Neural cell (in vitro differentiated cells): Measurements from ENCODE around the gene M1AP. TPM values are rescaled to one million over a fixed set of nuclear protein-coding genes. Genes with fewer than 3 reads are reported as not detected.
A peak's percentile ranks its signal among the peaks of the same experiment; 100 is the strongest.

Experiments
- H2AFZ ChIP-seq: fragments of 200-600, 300-800 bp; sonication (generic), shearing (Covaris generic); 2 replicates; pipeline ENCODE4 v1.6.0; 2014; ENCODE audit warnings: low read depth, mild to moderate bottlenecking, antibody characterized with exemption, low read length, moderate library complexity
- H3F3A ChIP-seq: fragments of 200-600 bp; shearing (Covaris generic); 2 replicates; pipeline ENCODE4 v1.6.1; 2016; ENCODE audit warnings: mild to moderate bottlenecking, moderate library complexity, mixed read lengths, antibody characterized with exemption, low read length; ENCODE audit not compliant: insufficient read depth, poor library complexity, severe bottlenecking
- H3K27ac ChIP-seq: fragments of 200-600, 300-800 bp; sonication (generic), shearing (Covaris generic); 2 replicates; pipeline ENCODE4 v1.5.1; 2014; ENCODE audit warnings: mild to moderate bottlenecking, low read length, moderate library complexity
- H3K27me3 ChIP-seq: fragments of 300-800, 200-600 bp; sonication (generic), shearing (Covaris generic); 2 replicates; pipeline ENCODE4 v1.6.0; 2014; ENCODE audit warnings: mild to moderate bottlenecking, low read depth, low read length, moderate library complexity; ENCODE audit not compliant: insufficient read depth
- H3K36me3 ChIP-seq: fragments of 300-800, 200-600 bp; sonication (generic), shearing (Covaris generic); 2 replicates; pipeline ENCODE4 v1.5.1; 2014; ENCODE audit warnings: mild to moderate bottlenecking, antibody characterized with exemption, low read length, moderate library complexity; ENCODE audit not compliant: insufficient read depth
- H3K4me2 ChIP-seq: fragments of 300-800, 200-600 bp; sonication (generic), shearing (Covaris generic); 2 replicates; pipeline ENCODE4 v1.6.0; 2014; ENCODE audit warnings: mild to moderate bottlenecking, low read length
- H3K4me3 ChIP-seq: fragments of 300-800, 200-600 bp; sonication (generic), shearing (Covaris generic); 2 replicates; pipeline ENCODE4 v1.5.1; 2014; ENCODE audit warnings: mild to moderate bottlenecking, low read length, moderate library complexity
- H3K79me2 ChIP-seq: fragments of 200-600 bp; shearing (Covaris generic); replicated peaks from 2 replicates; pipeline ENCODE4 v1.6.0; 2014; ENCODE audit warnings: mild to moderate bottlenecking, low read length, moderate library complexity; ENCODE audit not compliant: insufficient read depth
- H3K9ac ChIP-seq: fragments of 300-800, 200-600 bp; sonication (generic), shearing (Covaris generic); 2 replicates; pipeline ENCODE4 v1.6.1; 2016; ENCODE audit warnings: mild to moderate bottlenecking, low read length, mixed read lengths
- H3K9me2 ChIP-seq: fragments of 200-600 bp; shearing (Covaris generic); 2 replicates; pipeline ENCODE4 v1.6.1; 2016; ENCODE audit warnings: mild to moderate bottlenecking, low read length, mixed read lengths; ENCODE audit not compliant: insufficient read depth
- H3K9me3 ChIP-seq: fragments of 200-600, 300-800 bp; sonication (generic), shearing (Covaris generic); 2 replicates; pipeline ENCODE4 v1.6.1; 2016; ENCODE audit warnings: mild to moderate bottlenecking, mixed run types, low read length, moderate library complexity, mixed read lengths
- H4K20me1 ChIP-seq: fragments of 200-600 bp; shearing (Covaris generic); 2 replicates; pipeline ENCODE4 v1.6.1; 2016; ENCODE audit warnings: mild to moderate bottlenecking, mixed run types; ENCODE audit not compliant: insufficient read depth
- POLR2AphosphoS5 ChIP-seq: IDR thresholded peaks from 2 replicates; pipeline ENCODE4 v1.6.1; 2012
- RAD21 ChIP-seq: fragments of 450-650 bp; conservative IDR thresholded peaks from 2 replicates; pipeline ENCODE4 v1.6.1; 2014; ENCODE audit warnings: antibody characterized with exemption, mild to moderate bottlenecking, moderate library complexity
- TAF1 ChIP-seq: IDR thresholded peaks from 2 replicates; pipeline ENCODE4 v1.6.1; 2012; ENCODE audit warnings: low read depth
- polyA plus RNA-seq: library from polyadenylated mRNA; depleted of rRNA; stranded (reverse); fragments of >200 nt; gene quantifications from 2 replicates; pipeline ENCODE4 v1.2.3, GENCODE V29; 2014
- TF ChIP-seq, protein P1 (sequence below): IDR thresholded peaks from 2 replicates; pipeline ENCODE4 v1.6.1; 2012; ENCODE audit warnings: borderline replicate concordance

M1AP gene
- polyA plus RNA-seq, 1 donor from 2014 or later, result not detected

DNA sequence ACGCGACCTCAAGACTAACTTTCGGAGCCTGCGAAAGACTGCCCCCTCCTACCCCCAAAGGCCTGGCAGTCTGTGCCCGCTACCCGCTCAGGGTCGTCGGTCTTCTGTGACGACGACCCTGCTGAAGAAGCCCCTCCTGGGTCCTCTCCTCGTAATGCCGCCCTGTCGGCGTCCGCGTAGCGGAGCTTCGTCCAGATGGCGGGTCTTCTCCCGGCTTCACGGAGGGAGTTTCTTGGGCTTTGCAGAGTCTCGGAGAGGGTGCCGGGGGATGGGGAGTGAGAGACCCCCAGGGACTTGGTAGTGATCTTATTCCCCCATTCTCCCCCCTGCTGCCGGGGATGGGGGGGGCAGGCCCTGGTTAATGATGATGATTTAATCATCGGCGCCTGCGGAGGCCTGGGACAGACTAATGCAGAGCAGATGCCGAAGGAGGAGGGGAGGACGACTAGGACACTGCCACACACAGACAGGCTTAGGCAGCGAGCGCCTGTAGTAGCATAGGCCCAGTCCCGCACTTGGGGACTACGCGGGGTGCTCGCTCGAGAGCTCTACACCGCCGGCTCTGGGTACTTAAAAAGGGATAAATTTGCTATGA lies 140.1 kb downstream of the M1AP start:
- peaks cover 7% of the 10 kb centered on the region for H3K36me3 ChIP-seq
- H3K79me2 ChIP-seq, result peaks cover 6% of the 10 kb centered on the region
- peak overlapping the region; percentile 70 for H3K4me3 ChIP-seq
- H3K27me3 ChIP-seq, result peaks cover 75% of the 10 kb centered on the region
- peaks cover 3% of the 10 kb centered on the region for H3F3A ChIP-seq
- no peaks in the 10 kb centered on the region for H3K9me3 ChIP-seq
- H2AFZ ChIP-seq, result peak overlapping the region; percentile 88
- H4K20me1 ChIP-seq, result no peaks in the 10 kb centered on the region
- H3K9ac ChIP-seq, result peak overlapping the region; percentile 92
- peak overlapping the region; percentile 57 for H3K4me2 ChIP-seq
- H3K9me2 ChIP-seq, result no peaks in the 10 kb centered on the region
- TF ChIP-seq, protein P1, sequence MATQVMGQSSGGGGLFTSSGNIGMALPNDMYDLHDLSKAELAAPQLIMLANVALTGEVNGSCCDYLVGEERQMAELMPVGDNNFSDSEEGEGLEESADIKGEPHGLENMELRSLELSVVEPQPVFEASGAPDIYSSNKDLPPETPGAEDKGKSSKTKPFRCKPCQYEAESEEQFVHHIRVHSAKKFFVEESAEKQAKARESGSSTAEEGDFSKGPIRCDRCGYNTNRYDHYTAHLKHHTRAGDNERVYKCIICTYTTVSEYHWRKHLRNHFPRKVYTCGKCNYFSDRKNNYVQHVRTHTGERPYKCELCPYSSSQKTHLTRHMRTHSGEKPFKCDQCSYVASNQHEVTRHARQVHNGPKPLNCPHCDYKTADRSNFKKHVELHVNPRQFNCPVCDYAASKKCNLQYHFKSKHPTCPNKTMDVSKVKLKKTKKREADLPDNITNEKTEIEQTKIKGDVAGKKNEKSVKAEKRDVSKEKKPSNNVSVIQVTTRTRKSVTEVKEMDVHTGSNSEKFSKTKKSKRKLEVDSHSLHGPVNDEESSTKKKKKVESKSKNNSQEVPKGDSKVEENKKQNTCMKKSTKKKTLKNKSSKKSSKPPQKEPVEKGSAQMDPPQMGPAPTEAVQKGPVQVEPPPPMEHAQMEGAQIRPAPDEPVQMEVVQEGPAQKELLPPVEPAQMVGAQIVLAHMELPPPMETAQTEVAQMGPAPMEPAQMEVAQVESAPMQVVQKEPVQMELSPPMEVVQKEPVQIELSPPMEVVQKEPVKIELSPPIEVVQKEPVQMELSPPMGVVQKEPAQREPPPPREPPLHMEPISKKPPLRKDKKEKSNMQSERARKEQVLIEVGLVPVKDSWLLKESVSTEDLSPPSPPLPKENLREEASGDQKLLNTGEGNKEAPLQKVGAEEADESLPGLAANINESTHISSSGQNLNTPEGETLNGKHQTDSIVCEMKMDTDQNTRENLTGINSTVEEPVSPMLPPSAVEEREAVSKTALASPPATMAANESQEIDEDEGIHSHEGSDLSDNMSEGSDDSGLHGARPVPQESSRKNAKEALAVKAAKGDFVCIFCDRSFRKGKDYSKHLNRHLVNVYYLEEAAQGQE, result peak; percentile 76
- no peak for TF ChIP-seq TAF1
- no peak for TF ChIP-seq RAD21
- TF ChIP-seq POLR2AphosphoS5, result no peak
- peak overlapping the region; percentile 98 for H3K27ac ChIP-seq

Other genes starting within 250 kb of the M1AP start
- gene C2orf81, start 226.7 kb downstream of the M1AP start, polyA plus RNA-seq, result 1.7 and 3.3 TPM in 2 replicates
- 89.9 and 110 TPM in 2 replicates for gene WDR54, start 226.6 kb downstream of the M1AP start, polyA plus RNA-seq
- gene RTKN, start 206.4 kb downstream of the M1AP start, polyA plus RNA-seq, result 4.9 and 6.1 TPM in 2 replicates
- 35.2 and 53.2 TPM in 2 replicates for gene INO80B, start 193.2 kb downstream of the M1AP start, polyA plus RNA-seq
- 220 and 230 TPM in 2 replicates for gene WBP1, start 189.9 kb downstream of the M1AP start, polyA plus RNA-seq
- gene MOGS, start 182.9 kb downstream of the M1AP start, polyA plus RNA-seq, result 39.6 and 51.2 TPM in 2 replicates
- gene MRPL53, start 175.7 kb downstream of the M1AP start, polyA plus RNA-seq, result 28.0 and 28.6 TPM in 2 replicates
- 21.6 and 48.0 TPM in 2 replicates for gene CCDC142, start 165.3 kb downstream of the M1AP start, polyA plus RNA-seq
- gene TTC31, start 165.2 kb downstream of the M1AP start, polyA plus RNA-seq, result 11.0 and 16.3 TPM in 2 replicates
- not detected in 2 replicates for gene LBX2, start 148.7 kb downstream of the M1AP start, polyA plus RNA-seq
- 30.2 and 38.9 TPM in 2 replicates for gene PCGF1, start 140.6 kb downstream of the M1AP start, polyA plus RNA-seq
- not detected in 2 replicates for gene TLX2, start 133.9 kb downstream of the M1AP start, polyA plus RNA-seq
- 0.59 and 0.78 TPM in 2 replicates for gene DQX1, start 122.1 kb downstream of the M1AP start, polyA plus RNA-seq
- 153 and 163 TPM in 2 replicates for gene AUP1, start 118.6 kb downstream of the M1AP start, polyA plus RNA-seq
- gene HTRA2, start 118.4 kb downstream of the M1AP start, polyA plus RNA-seq, result 126 and 141 TPM in 2 replicates
- gene LOXL3, start 94.4 kb downstream of the M1AP start, polyA plus RNA-seq, result 17.1 and 20.1 TPM in 2 replicates
- 0.30 and 0.79 TPM in 2 replicates for gene DOK1, start 93.6 kb downstream of the M1AP start, polyA plus RNA-seq
- gene SEMA4F, start 5.9 kb upstream of the M1AP start, polyA plus RNA-seq, result 18.2 and 19.2 TPM in 2 replicates
- 0.47 and 0.90 TPM in 2 replicates for gene HK2, start 185.8 kb upstream of the M1AP start, polyA plus RNA-seq